Tracheal epithelial cell (primary cell): ENCODE results near the gene GNA14. TPM values are rescaled to one million over a fixed set of nuclear protein-coding genes. Genes with fewer than 3 reads are reported as not detected.

Source experiments
- total RNA-seq: library from RNA; depleted of rRNA; stranded (reverse); fragments of >200 nt; gene quantifications from 2 replicates; pipeline ENCODE4 v1.2.1, GENCODE V29; 2014

The GNA14 gene
- not detected in 2 replicates for total RNA-seq

DNA sequence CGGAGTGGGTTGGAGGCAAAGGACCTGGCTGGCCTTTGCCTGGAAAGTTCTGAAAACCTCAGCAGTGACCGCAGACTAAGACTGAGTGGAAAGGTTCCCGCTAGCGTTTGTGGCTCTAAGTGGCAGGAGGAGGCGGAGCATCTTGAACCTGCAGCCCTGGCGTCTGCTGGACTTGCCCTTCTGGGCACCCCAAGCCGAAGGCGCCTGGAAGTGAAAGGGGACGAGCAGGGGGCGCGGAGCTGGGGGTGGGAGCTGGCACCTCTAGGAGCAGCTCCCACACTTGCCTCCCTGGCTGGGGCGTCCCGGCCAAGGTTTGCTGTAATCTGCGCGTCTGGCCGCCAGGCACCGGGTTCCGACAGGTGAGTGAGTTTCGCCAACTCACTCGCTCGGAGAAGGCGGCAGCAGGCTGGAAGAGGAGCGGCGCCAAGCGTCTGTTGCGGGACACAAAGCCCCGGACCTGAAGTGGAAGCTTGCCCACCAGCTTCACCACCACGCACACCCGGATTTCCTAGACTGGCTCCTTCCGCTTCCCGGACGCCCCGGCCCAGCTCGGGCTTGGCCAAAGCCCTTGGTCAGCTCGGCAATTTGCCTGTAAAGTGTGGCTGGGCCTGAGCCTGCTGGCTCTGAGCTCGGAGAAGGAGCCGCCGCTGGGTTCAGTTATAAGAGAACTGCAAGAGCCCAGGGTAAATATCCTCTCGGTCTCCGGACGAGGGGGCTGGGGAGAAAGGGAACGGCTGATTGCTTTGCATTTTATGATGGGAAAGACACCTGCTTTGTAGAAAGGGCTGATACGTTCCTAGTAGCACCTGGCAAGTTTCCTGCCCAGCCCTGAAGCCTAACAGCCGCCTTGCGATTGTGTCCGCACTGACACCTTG lies at the start of gene GNA14:
Gene GNA14, minus strand, starts transcription at position 89 of the 875 bp plus-strand sequence. CDS start 529 bp downstream, outside the sequence.

